Measurements from ENCODE around the gene CPB2. TPM values are rescaled to one million over a fixed set of nuclear protein-coding genes. Genes with fewer than 3 reads are reported as not detected.

Gene CPB2
- total RNA-seq, 2 donors from 2014 or later = 1.8 TPM; not detected in 1

DNA sequence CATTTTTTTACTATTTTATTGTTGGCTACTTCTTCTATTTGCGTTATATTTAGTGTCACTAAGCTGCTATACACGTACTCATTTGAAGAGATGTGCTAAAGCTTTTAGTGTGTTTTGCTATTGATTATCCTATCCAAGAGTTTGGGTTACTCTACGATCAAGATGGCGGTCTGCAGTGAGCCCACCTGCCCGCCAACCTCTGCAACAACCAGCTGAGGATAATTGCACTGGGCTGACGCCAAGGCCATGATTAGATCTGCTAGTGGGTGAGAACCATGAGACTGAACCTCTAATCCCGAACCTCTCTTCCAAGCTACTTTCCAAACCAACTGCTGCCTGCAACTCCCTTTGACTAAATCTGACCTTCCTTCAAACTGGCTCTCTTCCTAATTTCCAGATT lies 1.8 kb downstream of the CPB2 start:
- WGBS, 2 donors = 79 to 88% methylated on average over 7 of the region's 7 CpGs
- intact Hi-C loops (cut with DNase I) = no loop called here
- Histone ChIP-seq H3K27ac (no peak overlapping the region), H3K36me3 (replicated peaks in 1 of 2; ENCODE audit: insufficient read depth in 1 of 2, low read depth in 2 of 2) (no peaks in the 10 kb centered on the region), H3K4me1 (peaks cover 6% of the 10 kb centered on the region), H3K27me3 (no peaks in the 10 kb centered on the region), H3K4me3 (no peak overlapping the region), H3K9me3 (no peaks in the 10 kb centered on the region)
- DNase-seq (no peak), ATAC-seq (no peak)
- no peak for TF ChIP-seq POLR2A (IDR thresholded peaks at IDR 0.05)
- TF ChIP-seq, protein P1, sequence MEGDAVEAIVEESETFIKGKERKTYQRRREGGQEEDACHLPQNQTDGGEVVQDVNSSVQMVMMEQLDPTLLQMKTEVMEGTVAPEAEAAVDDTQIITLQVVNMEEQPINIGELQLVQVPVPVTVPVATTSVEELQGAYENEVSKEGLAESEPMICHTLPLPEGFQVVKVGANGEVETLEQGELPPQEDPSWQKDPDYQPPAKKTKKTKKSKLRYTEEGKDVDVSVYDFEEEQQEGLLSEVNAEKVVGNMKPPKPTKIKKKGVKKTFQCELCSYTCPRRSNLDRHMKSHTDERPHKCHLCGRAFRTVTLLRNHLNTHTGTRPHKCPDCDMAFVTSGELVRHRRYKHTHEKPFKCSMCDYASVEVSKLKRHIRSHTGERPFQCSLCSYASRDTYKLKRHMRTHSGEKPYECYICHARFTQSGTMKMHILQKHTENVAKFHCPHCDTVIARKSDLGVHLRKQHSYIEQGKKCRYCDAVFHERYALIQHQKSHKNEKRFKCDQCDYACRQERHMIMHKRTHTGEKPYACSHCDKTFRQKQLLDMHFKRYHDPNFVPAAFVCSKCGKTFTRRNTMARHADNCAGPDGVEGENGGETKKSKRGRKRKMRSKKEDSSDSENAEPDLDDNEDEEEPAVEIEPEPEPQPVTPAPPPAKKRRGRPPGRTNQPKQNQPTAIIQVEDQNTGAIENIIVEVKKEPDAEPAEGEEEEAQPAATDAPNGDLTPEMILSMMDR (IDR thresholded peaks at IDR 0.05) = no peak

DNA sequence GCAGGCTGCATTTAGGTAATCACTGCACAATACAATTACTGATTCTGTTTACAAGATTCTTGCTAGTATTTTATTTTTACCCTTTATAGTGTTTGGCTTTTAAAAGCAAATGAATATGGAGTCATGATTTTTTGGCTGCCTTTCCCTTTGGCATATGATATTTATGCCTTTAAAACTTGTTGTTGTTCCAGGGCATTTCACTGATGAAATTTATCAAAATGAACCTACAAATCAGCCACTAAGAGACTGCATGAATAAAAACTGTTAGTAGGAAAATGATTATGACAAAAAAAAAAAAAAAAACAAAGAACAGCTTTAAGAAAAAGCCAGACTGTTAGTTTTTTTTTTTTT lies 2.6 kb downstream of the CPB2 start:
- Histone ChIP-seq H3K27me3 (no peaks in the 10 kb centered on the region), H3K4me3 (no peak overlapping the region), H3K27ac (peak overlapping the region in 1 of 4 donors; percentile 1), H3K4me1 (peaks cover 7% of the 10 kb centered on the region), H3K36me3 (replicated peaks in 1 of 2; ENCODE audit: insufficient read depth in 1 of 2, low read depth in 2 of 2) (no peaks in the 10 kb centered on the region), H3K9me3 (no peaks in the 10 kb centered on the region)
- DNase-seq (no peak), ATAC-seq (no peak)
- intact Hi-C loops (cut with DNase I) = no loop called here
- TF ChIP-seq, protein P1 (IDR thresholded peaks at IDR 0.05) = no peak
- TF ChIP-seq POLR2A (IDR thresholded peaks at IDR 0.05) = no peak

DNA sequence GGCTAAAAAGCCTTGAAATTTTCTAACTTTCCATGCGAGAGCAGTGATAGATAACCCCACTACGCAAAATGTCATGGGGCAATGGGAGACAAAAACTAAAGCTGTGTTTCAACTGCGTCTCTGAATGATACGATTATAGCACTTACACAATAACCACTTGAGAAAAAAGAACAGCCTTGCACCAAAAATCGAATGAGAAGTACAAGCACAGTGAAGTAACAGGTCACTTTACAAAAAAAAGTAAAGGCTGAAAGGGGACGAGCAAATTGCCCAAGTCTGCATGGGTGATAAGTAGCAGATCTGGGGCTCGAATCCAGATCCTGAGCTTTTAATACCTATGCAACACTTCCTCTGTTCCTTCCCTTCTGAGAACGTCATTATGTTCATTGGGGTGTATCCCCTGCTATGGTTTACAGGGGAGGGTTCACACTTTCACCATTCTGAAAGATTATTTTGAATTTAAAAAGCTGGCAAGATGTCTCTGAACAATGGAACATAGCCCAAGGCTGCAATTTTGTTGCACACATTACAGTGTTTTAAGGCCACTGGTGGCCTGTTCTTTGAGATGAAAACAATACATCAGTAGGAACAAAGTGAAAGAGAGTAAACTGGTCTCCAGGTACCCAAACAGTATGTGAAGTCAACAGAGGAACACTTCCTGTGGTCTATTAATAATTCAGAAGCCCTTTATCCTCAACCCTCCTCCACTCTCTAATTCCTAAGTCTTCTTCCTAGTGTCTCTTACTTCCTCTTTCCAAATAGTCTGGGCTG lies 3.2 kb downstream of the CPB2 start:
- H3K9me3 ChIP-seq = no peaks in the 10 kb centered on the region
- no peak for TF ChIP-seq POLR2A (IDR thresholded peaks at IDR 0.05)
- TF ChIP-seq, protein P1 (IDR thresholded peaks at IDR 0.05) = no peak
- H3K36me3 ChIP-seq (replicated peaks in 1 of 2; ENCODE audit: insufficient read depth in 1 of 2, low read depth in 2 of 2) = no peaks in the 10 kb centered on the region
- no peaks in the 10 kb centered on the region for H3K27me3 ChIP-seq
- ATAC-seq (no peak), DNase-seq (no peak)
- peak overlapping the region in 1 of 4 donors; percentile 1 for H3K27ac ChIP-seq
- intact Hi-C loops (cut with DNase I) = no loop called here
- H3K4me3 ChIP-seq = no peak overlapping the region
- WGBS, 2 donors = 56 to 57% methylated on average over 8 of the region's 8 CpGs
- H3K4me1 ChIP-seq = peaks cover 13% of the 10 kb centered on the region

GRCh38 chr13:46101002-46101401 lies 3.8 kb downstream of the CPB2 start:
- no peak for ATAC-seq
- Histone ChIP-seq H3K36me3 (replicated peaks in 1 of 2; ENCODE audit: insufficient read depth in 1 of 2, low read depth in 2 of 2) (no peaks in the 10 kb centered on the region), H3K4me3 (no peak overlapping the region), H3K4me1 (peaks cover 14% of the 10 kb centered on the region), H3K27ac (no peak overlapping the region), H3K9me3 (no peaks in the 10 kb centered on the region), H3K27me3 (no peaks in the 10 kb centered on the region)
- intact Hi-C loops (cut with DNase I) = no loop called here
- TF ChIP-seq, protein P1 (IDR thresholded peaks at IDR 0.05) = no peak
- TF ChIP-seq POLR2A (IDR thresholded peaks at IDR 0.05) = no peak
- no peak for DNase-seq
- WGBS, 2 donors = 65 to 71% methylated on average over 4 of the region's 4 CpGs
